Ureter (tissue), 1 donor: ENCODE data around the gene DDOST. TPM values are rescaled to one million over a fixed set of nuclear protein-coding genes. Genes with fewer than 3 reads are reported as not detected.

ENCODE experiments used
- total RNA-seq: library from RNA; stranded (reverse); gene quantifications from one replicate; pipeline ENCODE4 v1.2.4, GENCODE V29; 2023
- donor health status: DM: yes; HTN: yes; CAD: no.

Gene DDOST
- total RNA-seq, 1 donor from 2014 or later = 163 TPM

Other genes with a start within 250 kb of the DDOST start
- gene CAMK2N1, start 175.2 kb downstream of the DDOST start, total RNA-seq = 39.5 TPM
- 29.9 TPM for gene MUL1, start 153.2 kb downstream of the DDOST start, total RNA-seq
- gene FAM43B, start 108.8 kb downstream of the DDOST start, total RNA-seq = 0.52 TPM
- gene CDA, start 72.3 kb downstream of the DDOST start, total RNA-seq = 3.5 TPM
- 32.6 TPM for gene PINK1, start 27.9 kb downstream of the DDOST start, total RNA-seq
- gene KIF17, start 56.6 kb upstream of the DDOST start, total RNA-seq = 2.2 TPM
- 0.49 TPM for gene SH2D5, start 71.3 kb upstream of the DDOST start, total RNA-seq
- 186 TPM for gene HP1BP3, start 125.9 kb upstream of the DDOST start, total RNA-seq